Fibroblast of lung (primary cell): ENCODE measurements around the gene LYPD6B.

Experiments
- EZH2 ChIP-seq: IDR thresholded peaks from 2 replicates; pipeline ENCODE4 v1.5.1; 2012; ENCODE audit warnings: low read length, control low read depth, mild to moderate bottlenecking; ENCODE audit errors: missing control alignments
- TF ChIP-seq, protein P1 (sequence below), 2 donors: IDR thresholded peaks in 1 of 2; conservative IDR thresholded peaks in 1 of 2; 1 replicate in 1 of 2; 2 replicates in 1 of 2; pipeline ENCODE4 v1.5.1; 2011 to 2012; ENCODE audit warnings: low read length in 2 of 2, control low read depth in 1 of 2, inconsistent platforms in 1 of 2, low read depth in 1 of 2, mild to moderate bottlenecking in 1 of 2

- TF ChIP-seq, protein P1, sequence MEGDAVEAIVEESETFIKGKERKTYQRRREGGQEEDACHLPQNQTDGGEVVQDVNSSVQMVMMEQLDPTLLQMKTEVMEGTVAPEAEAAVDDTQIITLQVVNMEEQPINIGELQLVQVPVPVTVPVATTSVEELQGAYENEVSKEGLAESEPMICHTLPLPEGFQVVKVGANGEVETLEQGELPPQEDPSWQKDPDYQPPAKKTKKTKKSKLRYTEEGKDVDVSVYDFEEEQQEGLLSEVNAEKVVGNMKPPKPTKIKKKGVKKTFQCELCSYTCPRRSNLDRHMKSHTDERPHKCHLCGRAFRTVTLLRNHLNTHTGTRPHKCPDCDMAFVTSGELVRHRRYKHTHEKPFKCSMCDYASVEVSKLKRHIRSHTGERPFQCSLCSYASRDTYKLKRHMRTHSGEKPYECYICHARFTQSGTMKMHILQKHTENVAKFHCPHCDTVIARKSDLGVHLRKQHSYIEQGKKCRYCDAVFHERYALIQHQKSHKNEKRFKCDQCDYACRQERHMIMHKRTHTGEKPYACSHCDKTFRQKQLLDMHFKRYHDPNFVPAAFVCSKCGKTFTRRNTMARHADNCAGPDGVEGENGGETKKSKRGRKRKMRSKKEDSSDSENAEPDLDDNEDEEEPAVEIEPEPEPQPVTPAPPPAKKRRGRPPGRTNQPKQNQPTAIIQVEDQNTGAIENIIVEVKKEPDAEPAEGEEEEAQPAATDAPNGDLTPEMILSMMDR (conservative IDR thresholded peaks at IDR 0.05 in 1 of 2, IDR thresholded peaks at IDR 0.05 in 1 of 2; ENCODE audit: low read depth in 1 of 2, low read length in 2 of 2): no peak
- no peak for TF ChIP-seq EZH2
Observed at GRCh38 chr2:149018981-149019380, 19.5 kb upstream of the LYPD6B start.
